A673 (cell line): ENCODE measurements around the gene SMARCA2. TPM values are rescaled to one million over a fixed set of nuclear protein-coding genes. Genes with fewer than 3 reads are reported as not detected.

Experiments
- BruUV-seq: library from RNA; stranded (reverse); fragments of 400-500 nt; replicated peaks from 2 replicates; lab custom pipeline; 2021; lab: Mats Ljungman, UMichigan
- CTCF ChIA-PET: fragments of 300-600 bp; sonication (Branson Sonifier 250); formaldehyde crosslinking; loops from one replicate; lab custom pipeline; 2022; ENCODE audit warnings: antibody characterized with exemption; lab: Charles Lee
- POLR2A ChIA-PET: fragments of 300-600 bp; sonication (Branson Sonifier 250); formaldehyde crosslinking; loops from one replicate; lab custom pipeline; 2022; ENCODE audit warnings: antibody characterized with exemption; ENCODE audit not compliant: low non-redundant PET; lab: Charles Lee
- DNase-seq: peaks from one replicate; pipeline ENCODE4 v3.0.0-alpha.2; 2015; ENCODE audit warnings: low spot score
- H3K27ac ChIP-seq: fragments of 200-600 bp; sonication (generic); 2 replicates; pipeline ENCODE4 v1.5.1; 2016; ENCODE audit warnings: mixed run types, low read depth, mild to moderate bottlenecking, mixed read lengths, antibody characterized with exemption, low read length; ENCODE audit not compliant: poor library complexity, severe bottlenecking
- H3K27me3 ChIP-seq: fragments of 200-600 bp; sonication (generic); replicated peaks from 2 replicates; pipeline ENCODE4 v1.6.1; 2017; ENCODE audit warnings: mixed run types, low read depth, mild to moderate bottlenecking, mixed read lengths, antibody characterized with exemption, low read length; ENCODE audit not compliant: insufficient read depth, poor library complexity
- H3K36me3 ChIP-seq: fragments of 200-600 bp; sonication (generic); 2 replicates; pipeline ENCODE4 v1.6.1; 2016; ENCODE audit warnings: mixed run types, mild to moderate bottlenecking, mixed read lengths, antibody characterized with exemption, low read length; ENCODE audit not compliant: insufficient read depth, poor library complexity, severe bottlenecking
- H3K4me1 ChIP-seq: fragments of 200-600 bp; sonication (generic); 2 replicates; pipeline ENCODE4 v1.6.1; 2017; ENCODE audit warnings: mixed run types, mild to moderate bottlenecking, mixed read lengths, antibody characterized with exemption, low read length; ENCODE audit not compliant: insufficient read depth, poor library complexity, severe bottlenecking
- H3K4me3 ChIP-seq: fragments of 200-600 bp; sonication (generic); 2 replicates; pipeline ENCODE4 v1.5.1; 2016; ENCODE audit warnings: low read depth, mixed run types, mild to moderate bottlenecking, mixed read lengths, low read length; ENCODE audit not compliant: poor library complexity, severe bottlenecking
- H3K9me3 ChIP-seq: fragments of 200-600 bp; sonication (generic); 2 replicates; pipeline ENCODE4 v1.6.1; 2016; ENCODE audit warnings: mixed run types, low read depth, mild to moderate bottlenecking, mixed read lengths, antibody characterized with exemption, low read length; ENCODE audit not compliant: poor library complexity, severe bottlenecking
- CTCF ChIP-seq: fragments of 300-800, 200-600 bp; sonication (generic); conservative IDR thresholded peaks from 2 replicates; pipeline ENCODE4 v1.5.1; 2017; ENCODE audit warnings: low read depth, mild to moderate bottlenecking, antibody characterized with exemption, low read length, moderate library complexity, mixed read lengths
- EZH2 ChIP-seq: fragments of 200-600 bp; sonication (generic); IDR thresholded peaks from 2 replicates; pipeline ENCODE4 v1.6.1; 2017; ENCODE audit warnings: borderline replicate concordance, low read depth, mild to moderate bottlenecking, mixed read lengths, antibody characterized with exemption, low read length; ENCODE audit not compliant: poor library complexity, severe bottlenecking
- intact Hi-C: fragments of 100-400 bp; cut with micrococcal nuclease; formaldehyde crosslinking; loops from one replicate; pipeline ENCODE4 v1.10.0; 2022; ENCODE audit not compliant: unreplicated experiment
- total RNA-seq: library from RNA; stranded (reverse); gene quantifications from 2 replicates; pipeline ENCODE4 v1.2.3, GENCODE V29; 2021

The SMARCA2 gene
- total RNA-seq, 1 experiment from 2014 or later = 69.0 TPM

GRCh38 chr9:1969898-1970297 is 45.2 kb upstream of the SMARCA2 start:
- H3K27me3 ChIP-seq = no peaks in the 10 kb centered on the region
- no peak overlapping the region for H3K4me3 ChIP-seq
- intact Hi-C loops = no loop called here
- H3K9me3 ChIP-seq = peaks cover 3% of the 10 kb centered on the region
- no peaks in the 10 kb centered on the region for H3K36me3 ChIP-seq
- no TSS peak for BruUV-seq
- TF ChIP-seq EZH2 = no peak
- DNase-seq = no peak
- CTCF ChIA-PET = no interaction called here
- H3K4me1 ChIP-seq = no peaks in the 10 kb centered on the region
- POLR2A ChIA-PET = no interaction called here
- no peak overlapping the region for H3K27ac ChIP-seq

GRCh38 chr9:1972672-1973071 is 42.5 kb upstream of the SMARCA2 start:
- ChIA-PET POLR2A (no interaction called here), CTCF (no interaction called here)
- no peak for TF ChIP-seq CTCF
- no peak for TF ChIP-seq EZH2
- BruUV-seq = no TSS peak
- no peaks in the 10 kb centered on the region for H3K27me3 ChIP-seq
- peaks cover 3% of the 10 kb centered on the region for H3K9me3 ChIP-seq
- DNase-seq = no peak
- no peaks in the 10 kb centered on the region for H3K4me1 ChIP-seq
- H3K27ac ChIP-seq = no peak overlapping the region
- intact Hi-C loops = no loop called here
- no peaks in the 10 kb centered on the region for H3K36me3 ChIP-seq
- H3K4me3 ChIP-seq = no peak overlapping the region

- no peaks in the 10 kb centered on the region for H3K36me3 ChIP-seq
- CTCF ChIA-PET = no interaction called here
Measured at GRCh38 chr9:1977026-1977425, 38.1 kb upstream of the SMARCA2 start.

More at GRCh38 chr9:1977026-1977425, 38.1 kb upstream of the SMARCA2 start:
- H3K4me3 ChIP-seq = no peak overlapping the region
- no peak for DNase-seq
- H3K9me3 ChIP-seq = peaks cover 3% of the 10 kb centered on the region
- TF ChIP-seq EZH2 = no peak
- no peak for TF ChIP-seq CTCF
- POLR2A ChIA-PET = no interaction called here
- intact Hi-C loops = no loop called here
- no TSS peak for BruUV-seq
- no peaks in the 10 kb centered on the region for H3K27me3 ChIP-seq
- no peak overlapping the region for H3K27ac ChIP-seq
- no peaks in the 10 kb centered on the region for H3K4me1 ChIP-seq
